Left hindlimb (tissue), 1 donor: ENCODE data around the gene DDX42.
"Not testable (repeated sequence)": the region's sequence is repeated elsewhere in the genome, so short reads cannot be mapped to it uniquely, and the experiment has no call there.

Source experiments
- DNase-seq: peaks from one replicate; pipeline ENCODE4 v3.0.0-alpha.2; 2018

The DDX42 gene

GRCh38 chr17:63780507-63780906, 6.5 kb downstream of the DDX42 start:
- no peak for DNase-seq

- no peak for DNase-seq
These were observed 7.0 kb downstream of the DDX42 start for GRCh38 chr17:63780928-63781327.

- no peak for DNase-seq
These were observed 9.6 kb downstream of the DDX42 start for GRCh38 chr17:63783522-63783921.

- no peak for DNase-seq
These were observed 11.6 kb downstream of the DDX42 start for GRCh38 chr17:63785556-63785955.

DNA sequence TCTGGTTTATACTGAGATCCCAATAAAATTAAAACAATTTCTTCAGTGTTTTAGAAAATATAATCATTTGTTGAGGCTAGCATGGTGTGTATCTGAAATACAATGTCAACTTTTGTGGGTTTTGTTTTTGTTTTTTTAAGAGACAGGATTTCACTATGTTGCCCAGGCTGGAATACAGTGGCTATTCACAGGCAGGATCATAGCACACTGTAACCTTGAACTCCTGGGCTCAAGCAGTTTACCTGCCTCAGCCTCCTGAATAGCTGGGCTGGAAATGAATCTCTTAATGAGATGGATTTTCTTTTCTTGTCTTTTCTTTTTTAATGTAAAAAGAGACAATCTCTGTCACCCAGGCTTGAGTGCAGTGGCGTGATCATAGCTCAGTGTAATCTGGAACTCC, 12.1 kb downstream of the DDX42 start:
- no peak for DNase-seq

- no peak for DNase-seq
These were observed 13.2 kb downstream of the DDX42 start for GRCh38 chr17:63786971-63787711.

- no peak for DNase-seq
These were observed 16.1 kb downstream of the DDX42 start for GRCh38 chr17:63790057-63790456.

DNA sequence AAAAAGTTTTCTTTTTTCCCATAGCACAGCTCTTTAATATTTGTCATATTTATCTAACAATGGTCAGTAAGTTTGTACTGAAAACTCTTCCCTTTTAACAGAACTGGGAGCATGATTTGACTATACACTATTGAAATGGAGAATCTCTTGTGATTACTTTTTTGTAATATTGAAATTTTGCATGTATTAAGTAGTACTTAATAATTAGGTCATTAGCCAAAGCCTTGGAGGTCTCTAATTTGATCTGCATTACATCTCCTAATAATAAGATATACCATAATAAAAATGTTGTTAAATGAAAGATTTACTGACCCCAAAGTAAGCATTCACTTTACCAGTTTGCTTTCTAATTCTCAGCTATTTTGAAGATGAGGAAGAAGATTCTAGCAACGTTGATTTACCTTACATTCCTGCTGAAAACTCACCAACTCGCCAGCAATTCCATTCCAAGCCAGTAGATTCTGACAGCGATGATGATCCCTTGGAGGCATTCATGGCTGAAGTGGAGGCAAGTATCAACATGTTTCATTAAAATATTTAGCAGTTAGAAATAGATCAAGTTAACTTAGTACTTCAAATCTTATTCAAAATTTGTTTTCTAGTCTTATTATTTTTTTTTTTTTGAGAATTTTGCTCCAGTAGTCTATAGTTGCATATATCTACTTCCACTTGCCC, 18.2 kb downstream of the DDX42 start:
- DNase-seq, result no peak

- not testable (repeated sequence) for DNase-seq
These were observed 22.4 kb downstream of the DDX42 start for GRCh38 chr17:63796375-63796774.

DNA sequence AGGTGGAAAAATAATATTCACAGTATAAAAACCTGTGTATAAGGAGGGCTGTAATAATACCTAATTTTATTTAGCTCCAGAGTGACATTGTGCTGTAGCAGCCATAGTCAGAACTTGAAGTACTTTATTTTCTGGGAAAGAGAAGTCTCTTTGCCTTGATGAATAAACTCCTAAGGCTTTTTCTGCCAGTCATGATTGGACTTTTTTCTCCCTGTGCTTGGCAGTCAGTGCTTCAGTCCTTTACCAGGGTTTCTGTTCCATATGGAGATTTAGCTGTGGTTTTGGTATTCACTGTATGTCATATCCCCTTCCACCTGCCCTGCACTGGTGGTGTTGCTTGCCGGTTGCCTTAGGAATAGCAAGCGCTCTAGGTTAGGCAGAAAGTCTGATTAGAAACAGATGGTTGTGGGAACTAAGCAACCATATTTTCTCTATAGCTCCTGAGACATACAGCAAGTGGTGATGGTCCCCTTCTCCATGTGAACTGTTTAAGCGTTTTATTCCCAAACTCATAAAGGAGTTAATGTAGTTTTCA, 24.7 kb downstream of the DDX42 start:
- DNase-seq, result no peak

DNA sequence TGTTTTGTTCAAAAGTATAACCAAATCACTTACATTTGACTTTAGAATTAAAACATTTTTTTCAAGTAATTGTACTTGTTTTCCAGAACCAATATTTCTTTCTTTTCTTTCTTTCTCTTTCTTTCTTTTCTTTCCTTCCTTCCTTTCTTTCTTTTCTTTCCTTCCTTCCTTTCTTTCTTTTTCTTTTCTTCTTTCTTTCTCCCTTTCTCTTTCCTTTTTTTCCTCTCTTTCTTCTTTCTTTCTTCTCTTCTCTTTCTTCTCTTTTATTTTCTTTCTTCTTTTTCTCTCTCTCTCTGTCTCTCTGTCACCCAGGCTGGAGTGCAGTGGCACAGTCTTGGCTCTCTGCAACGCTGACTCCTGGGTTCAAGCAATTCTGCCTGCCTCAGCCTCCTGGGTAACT, 26.8 kb downstream of the DDX42 start:
- no peak for DNase-seq

DNA sequence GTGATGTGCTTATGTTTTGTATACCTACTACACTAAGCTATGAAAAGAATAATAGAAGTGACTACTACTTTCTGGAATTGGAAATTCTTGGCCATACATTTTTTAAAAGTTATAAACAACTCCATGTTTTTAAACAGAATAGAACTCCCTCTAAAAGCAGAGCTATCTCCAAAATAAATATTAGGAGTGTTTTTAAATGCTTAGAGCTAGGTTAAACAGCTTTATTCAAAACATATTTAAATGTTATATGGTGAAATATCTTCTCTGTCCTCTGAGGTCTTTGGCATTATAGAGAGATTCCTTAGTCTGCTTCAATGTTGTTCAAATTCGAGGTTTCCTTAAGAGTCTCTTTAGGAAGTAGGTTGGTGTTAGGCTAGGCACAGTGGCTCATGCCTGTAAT, 30.4 kb downstream of the DDX42 start:
- DNase-seq, result no peak

DNA sequence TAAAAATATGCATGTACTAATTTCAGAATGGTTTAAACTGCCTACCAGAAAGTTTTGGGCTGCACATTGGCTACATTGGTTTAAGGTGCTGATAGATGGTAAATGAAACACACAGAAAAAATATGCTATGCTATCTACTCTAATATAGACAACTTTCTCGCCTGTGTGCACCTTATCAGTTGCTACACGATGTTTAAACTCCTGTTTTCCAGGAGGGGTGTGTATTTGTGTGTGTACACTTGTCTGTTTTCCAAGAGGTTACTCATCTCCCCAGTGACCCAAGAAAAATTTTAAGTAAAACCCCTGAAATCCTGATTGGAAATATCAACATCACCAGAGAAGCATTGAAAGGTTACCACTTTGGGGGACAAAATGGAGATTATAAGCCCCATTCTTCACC, 31.6 kb downstream of the DDX42 start:
- DNase-seq, result no peak

DNA sequence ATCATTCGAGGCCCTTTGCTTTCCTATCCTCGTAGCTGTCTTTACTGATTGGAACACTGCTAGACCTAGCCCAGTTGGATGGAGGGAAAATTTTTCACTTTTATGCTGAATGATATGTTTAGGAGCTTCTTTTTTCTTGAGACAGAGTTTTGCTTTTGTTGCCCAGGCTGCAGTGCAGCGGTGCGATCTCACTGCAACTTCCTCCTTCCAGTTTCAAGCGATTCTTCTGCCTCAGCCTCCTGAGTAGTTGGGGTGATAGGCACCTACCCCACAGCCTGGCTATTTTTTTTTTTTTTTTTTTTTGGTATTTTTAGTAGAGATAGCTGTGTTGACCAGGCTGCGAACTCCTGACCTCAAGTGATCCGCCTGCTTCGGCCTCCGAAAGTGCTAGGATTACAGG, 36.0 kb downstream of the DDX42 start:
- DNase-seq, result no peak

DNA sequence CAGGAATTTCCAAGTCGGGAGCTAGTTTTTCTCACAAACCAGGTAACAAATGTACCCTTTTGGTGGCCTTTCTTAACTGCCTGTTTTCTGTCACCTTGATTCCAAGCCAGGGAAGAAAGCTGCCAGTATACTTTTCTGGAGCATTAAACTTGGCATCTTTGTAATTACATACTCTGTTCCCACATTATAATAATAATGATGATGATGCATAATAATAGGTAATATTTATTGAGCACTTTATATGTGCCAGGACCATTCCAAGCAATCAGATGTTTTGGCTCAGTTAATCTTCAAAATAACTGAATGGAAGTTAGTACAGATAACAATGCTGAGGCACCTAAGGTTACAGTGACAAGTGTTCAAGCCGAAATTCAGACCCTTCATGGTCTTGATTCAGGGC, 42.2 kb downstream of the DDX42 start:
- no peak for DNase-seq

- DNase-seq, result no peak
These were observed 42.7 kb downstream of the DDX42 start for GRCh38 chr17:63816669-63817068.

GRCh38 chr17:63817736-63818385, 43.9 kb downstream of the DDX42 start:
- no peak for DNase-seq

DNA sequence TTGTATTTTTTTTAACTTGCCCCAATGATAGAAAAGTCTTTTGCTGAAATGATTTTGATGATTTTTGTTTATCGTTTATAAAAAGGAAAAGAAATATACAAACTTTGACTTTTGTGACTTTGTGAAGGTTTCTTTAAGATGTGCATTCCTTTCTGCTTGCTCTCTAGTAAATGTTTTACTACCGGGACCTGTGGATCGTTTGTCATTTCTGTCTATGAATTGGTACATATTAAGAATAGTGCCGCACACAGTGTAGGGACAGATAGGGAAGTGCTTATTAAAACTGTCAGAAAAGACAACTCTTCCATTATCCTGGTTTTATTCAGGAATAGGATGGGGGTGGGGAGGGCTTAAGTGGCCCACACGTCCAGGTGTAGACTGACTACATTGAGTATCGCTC, 45.2 kb downstream of the DDX42 start:
- DNase-seq, result no peak

DNA sequence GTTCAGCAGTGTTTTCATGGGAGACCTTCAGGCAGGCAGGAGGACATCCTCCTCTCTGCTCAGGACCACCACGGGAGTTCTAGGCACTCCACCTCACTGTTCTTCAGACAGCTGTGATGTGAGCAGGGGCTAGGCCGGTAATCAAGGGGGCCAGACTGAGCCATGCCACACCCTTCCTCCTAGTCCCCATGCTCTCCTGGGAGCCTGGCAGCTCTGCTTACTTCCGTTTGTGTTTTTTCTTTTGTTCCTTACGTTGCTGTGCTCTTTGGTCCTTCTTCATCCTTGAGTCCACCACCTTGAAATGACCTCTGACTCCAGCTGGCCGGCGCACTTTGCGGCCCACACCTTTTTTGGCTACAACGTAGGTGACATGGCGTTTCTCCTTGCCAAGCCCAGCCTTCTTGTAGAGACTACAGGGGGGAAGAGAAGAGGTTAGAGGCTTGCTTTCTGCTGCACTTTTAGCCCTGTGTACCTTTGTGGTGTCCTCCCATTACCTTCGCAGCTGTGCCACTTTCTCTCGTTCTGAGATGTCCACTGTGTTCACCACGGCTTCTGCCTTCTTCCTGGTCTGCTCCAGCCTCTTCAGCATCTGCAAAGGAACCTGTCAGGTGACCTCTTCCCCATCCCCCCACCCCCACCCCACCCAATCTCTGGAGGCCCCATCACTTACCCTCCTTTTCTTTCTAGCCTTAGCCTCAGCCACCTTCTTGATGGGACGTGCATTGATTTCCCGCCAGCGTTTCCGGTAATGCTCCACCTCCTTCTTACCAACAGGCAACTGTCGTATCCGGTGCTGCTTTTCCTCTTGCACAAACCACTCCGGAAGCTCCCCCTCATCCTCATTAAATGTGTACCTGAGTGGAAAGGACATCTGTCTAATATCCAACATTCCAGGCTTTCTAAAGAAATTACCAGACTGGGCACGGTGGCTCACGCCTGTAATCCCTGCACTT, 45.9 kb downstream of the DDX42 start:
- no peak for DNase-seq

DNA sequence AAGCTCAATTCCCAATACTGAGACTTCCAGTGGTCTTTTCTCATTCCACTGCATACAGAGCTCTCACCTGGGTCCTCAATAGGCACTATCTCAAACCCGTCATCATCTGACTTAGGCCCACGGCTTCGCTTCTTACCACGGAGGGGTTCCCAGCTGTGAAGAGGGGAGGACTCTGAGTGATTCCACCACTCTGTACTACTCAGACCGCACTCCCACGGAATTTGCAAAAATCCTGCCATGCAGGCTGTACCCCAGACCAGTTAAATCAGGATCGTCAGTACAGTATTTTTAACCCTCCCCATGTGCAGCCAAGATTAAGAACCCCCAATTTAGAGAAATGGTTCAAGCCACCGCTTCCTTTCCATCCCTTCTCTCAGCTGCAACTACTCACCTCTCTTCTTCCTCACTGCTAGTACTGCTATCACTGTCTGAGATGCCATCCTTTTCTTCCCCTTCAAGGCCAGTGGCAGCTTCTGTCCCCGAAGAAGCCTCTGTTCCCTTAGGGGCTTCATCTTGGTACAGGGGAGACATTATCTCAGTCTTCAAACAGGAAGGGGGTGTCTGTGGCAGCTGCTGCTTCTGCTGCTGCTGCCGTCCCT, 47.1 kb downstream of the DDX42 start:
- no peak for DNase-seq

- DNase-seq, result no peak
These were observed 47.8 kb downstream of the DDX42 start for GRCh38 chr17:63821804-63822203.

GRCh38 chr17:63822537-63822936, 48.6 kb downstream of the DDX42 start:
- DNase-seq, result no peak
